HG03575 (cell line): ENCODE measurements around the gene GASK1A.

Experiments
- ATAC-seq: cut with Tn5 transposase; IDR thresholded peaks from one replicate; pipeline ENCODE4 v1.9.1; 2021; ENCODE audit not compliant: unreplicated experiment, insufficient number of reproducible peaks, low FRiP score; ENCODE audit errors: extremely low read depth

Gene GASK1A

GRCh38 chr3:43024181-43024885, 45.2 kb downstream of the GASK1A start:
- ATAC-seq, result no peak

- no peak for ATAC-seq
Measured at GRCh38 chr3:43025423-43025822, 46.3 kb downstream of the GASK1A start.

GRCh38 chr3:43028001-43028400, 48.9 kb downstream of the GASK1A start:
- no peak for ATAC-seq

- no peak for ATAC-seq
Measured at GRCh38 chr3:43028678-43029490, 49.8 kb downstream of the GASK1A start.

- no peak for ATAC-seq
Measured at GRCh38 chr3:43030162-43030935, 51.2 kb downstream of the GASK1A start.

GRCh38 chr3:43031485-43031884, 52.4 kb downstream of the GASK1A start:
- no peak for ATAC-seq

GRCh38 chr3:43031889-43032545, 52.9 kb downstream of the GASK1A start:
- no peak for ATAC-seq

- no peak for ATAC-seq
Measured at GRCh38 chr3:43032646-43033628, 53.8 kb downstream of the GASK1A start.

- ATAC-seq, result no peak
Measured at GRCh38 chr3:43034200-43034599, 55.1 kb downstream of the GASK1A start.

- no peak for ATAC-seq
Measured at GRCh38 chr3:43034911-43035310, 55.8 kb downstream of the GASK1A start.

- ATAC-seq, result no peak
Measured at GRCh38 chr3:43035801-43036365, 56.8 kb downstream of the GASK1A start.

GRCh38 chr3:43036621-43037423, 57.7 kb downstream of the GASK1A start:
- ATAC-seq, result no peak

GRCh38 chr3:43038010-43038409, 58.9 kb downstream of the GASK1A start:
- no peak for ATAC-seq

GRCh38 chr3:43041517-43041916, 62.4 kb downstream of the GASK1A start:
- no peak for ATAC-seq

- ATAC-seq, result no peak
Measured at GRCh38 chr3:43043071-43043766, 64.1 kb downstream of the GASK1A start.

GRCh38 chr3:43043793-43044192, 64.7 kb downstream of the GASK1A start:
- ATAC-seq, result no peak
